ENCODE results near the gene ARHGEF40.

ARHGEF40 gene

GRCh38 chr14:21058903-21059302, 11.2 kb upstream of the ARHGEF40 start:
- in situ Hi-C loops (cut with HindIII; ENCODE audit: low sequenced_read_pairs) = no loop called here

GRCh38 chr14:21059842-21060613, 10.1 kb upstream of the ARHGEF40 start:
- in situ Hi-C loops (cut with HindIII; ENCODE audit: low sequenced_read_pairs) = no loop called here

- in situ Hi-C loops (cut with HindIII; ENCODE audit: low sequenced_read_pairs) = no loop called here
Measured at GRCh38 chr14:21060614-21061346, 9.3 kb upstream of the ARHGEF40 start.

GRCh38 chr14:21061347-21061668, 8.8 kb upstream of the ARHGEF40 start:
- in situ Hi-C loops (cut with HindIII; ENCODE audit: low sequenced_read_pairs) = no loop called here

GRCh38 chr14:21063479-21063878, 6.6 kb upstream of the ARHGEF40 start:
- in situ Hi-C loops (cut with HindIII; ENCODE audit: low sequenced_read_pairs) = no loop called here

- in situ Hi-C loops (cut with HindIII; ENCODE audit: low sequenced_read_pairs) = no loop called here
Measured at GRCh38 chr14:21066882-21067502, 3.1 kb upstream of the ARHGEF40 start.

GRCh38 chr14:21068521-21069387, 1.4 kb upstream of the ARHGEF40 start:
- in situ Hi-C loops (cut with HindIII; ENCODE audit: low sequenced_read_pairs) = no loop called here

GRCh38 chr14:21069388-21070082, 569 bp upstream of the ARHGEF40 start:
- in situ Hi-C loops (cut with HindIII; ENCODE audit: low sequenced_read_pairs) = no loop called here

GRCh38 chr14:21070610-21071224, 613 bp downstream of the ARHGEF40 start:
- in situ Hi-C loops (cut with HindIII; ENCODE audit: low sequenced_read_pairs) = no loop called here

GRCh38 chr14:21071225-21072030, 1.3 kb downstream of the ARHGEF40 start:
- in situ Hi-C loops (cut with HindIII; ENCODE audit: low sequenced_read_pairs) = no loop called here

GRCh38 chr14:21072031-21072473, 1.9 kb downstream of the ARHGEF40 start:
- in situ Hi-C loops (cut with HindIII; ENCODE audit: low sequenced_read_pairs) = no loop called here

GRCh38 chr14:21072781-21073339, 2.8 kb downstream of the ARHGEF40 start:
- in situ Hi-C loops (cut with HindIII; ENCODE audit: low sequenced_read_pairs) = no loop called here

GRCh38 chr14:21073921-21074320, 3.8 kb downstream of the ARHGEF40 start:
- in situ Hi-C loops (cut with HindIII; ENCODE audit: low sequenced_read_pairs) = no loop called here

- in situ Hi-C loops (cut with HindIII; ENCODE audit: low sequenced_read_pairs) = no loop called here
Measured at GRCh38 chr14:21074398-21075272, 4.5 kb downstream of the ARHGEF40 start.

- in situ Hi-C loops (cut with HindIII; ENCODE audit: low sequenced_read_pairs) = no loop called here
Measured at GRCh38 chr14:21075719-21076437, 5.8 kb downstream of the ARHGEF40 start.

GRCh38 chr14:21077672-21078071, 7.6 kb downstream of the ARHGEF40 start:
- in situ Hi-C loops (cut with HindIII; ENCODE audit: low sequenced_read_pairs) = no loop called here

GRCh38 chr14:21078287-21078686, 8.2 kb downstream of the ARHGEF40 start:
- in situ Hi-C loops (cut with HindIII; ENCODE audit: low sequenced_read_pairs) = no loop called here
